B cell (primary cell): ENCODE data around the gene TRPV6. TPM values are rescaled to one million over a fixed set of nuclear protein-coding genes. Genes with fewer than 3 reads are reported as not detected.

Source experiments
- ATAC-seq: fragments of 200-7000 bp; cut with Tn5 transposase; one replicate; pipeline ENCODE4 v1.10.0; 2021; ENCODE audit warnings: low read depth, mild to moderate bottlenecking, moderate number of reproducible peaks, moderate library complexity
- CTCF ChIA-PET: fragments of 350-600 bp; sonication (Branson Sonifier 250); formaldehyde crosslinking; loops from one replicate; lab custom pipeline; 2021; ENCODE audit warnings: antibody characterized with exemption, inconsistent platforms; lab: Charles Lee
- POLR2A ChIA-PET: fragments of 350-600 bp; sonication (Branson Sonifier 250); formaldehyde crosslinking; loops from one replicate; lab custom pipeline; 2021; ENCODE audit warnings: antibody characterized with exemption; lab: Charles Lee
- DNase-seq: peaks from one replicate; pipeline ENCODE4 v3.0.0; 2013
- H2AFZ ChIP-seq: 2 replicates; pipeline ENCODE4 v1.6.1; 2012; ENCODE audit warnings: mild to moderate bottlenecking, low read depth, low read length; ENCODE audit not compliant: insufficient read depth, poor library complexity, severe bottlenecking
- H3K27ac ChIP-seq, 2 donors: 1 replicate in 1 of 2; 2 replicates in 1 of 2; pipeline ENCODE4 v1.5.1; 2012 to 2013; ENCODE audit warnings: low read length in 2 of 2, mild to moderate bottlenecking in 2 of 2, moderate library complexity in 1 of 2
- H3K27me3 ChIP-seq, 4 experiments: fragments of 200-600 bp in 1 of 4; sonication (generic) in 1 of 4; replicated peaks in 1 of 4; 1 replicate in 2 of 4; 2 replicates in 2 of 4; pipeline versions ENCODE4 v1.6.1 to v1.7.0; 2013 to 2016; ENCODE audit warnings: low read length in 3 of 4, mild to moderate bottlenecking in 2 of 4, mixed read lengths in 1 of 4, moderate library complexity in 1 of 4; ENCODE audit not compliant: insufficient read depth in 4 of 4, control insufficient read depth in 3 of 4; ENCODE audit errors: control extremely low read depth in 1 of 4
- H3K36me3 ChIP-seq, 2 experiments: replicated peaks in 1 of 2; 1 replicate in 1 of 2; 2 replicates in 1 of 2; pipeline versions ENCODE4 v1.6.1 to v1.7.1; 2013; ENCODE audit warnings: low read length in 1 of 2; ENCODE audit not compliant: insufficient read depth in 2 of 2, control insufficient read depth in 1 of 2; ENCODE audit errors: control extremely low read depth in 1 of 2, extremely low read depth in 1 of 2
- H3K4me1 ChIP-seq, 2 donors: fragments of 200-600 bp in 1 of 2; sonication (generic) in 1 of 2; 1 replicate in 1 of 2; 2 replicates in 1 of 2; pipeline versions ENCODE4 v1.5.1 to v1.6.1; 2013 to 2017; ENCODE audit warnings: low read length in 2 of 2; ENCODE audit not compliant: control insufficient read depth in 2 of 2, insufficient read depth in 2 of 2
- H3K4me2 ChIP-seq: replicated peaks from 2 replicates; pipeline ENCODE3; 2012; ENCODE audit warnings: mild to moderate bottlenecking, low read depth, low read length; ENCODE audit not compliant: poor library complexity, severe bottlenecking
- H3K4me3 ChIP-seq, 5 experiments: fragments of 200-600 bp in 1 of 5; sonication (generic) in 1 of 5; 1 replicate in 3 of 5; 2 replicates in 2 of 5; pipeline versions ENCODE4 v1.5.1 to v1.7.0; 2011 to 2016; ENCODE audit warnings: low read length in 4 of 5, mild to moderate bottlenecking in 4 of 5, low read depth in 2 of 5, control low read depth in 1 of 5, moderate library complexity in 1 of 5; ENCODE audit not compliant: insufficient read depth in 1 of 5; ENCODE audit errors: control extremely low read depth in 1 of 5, extremely low read depth in 1 of 5
- H3K79me2 ChIP-seq: fragments of 200-600 bp; sonication (generic); one replicate; pipeline ENCODE4 v1.6.0; 2016; ENCODE audit warnings: low read length; ENCODE audit not compliant: control insufficient read depth, insufficient read depth
- H3K9ac ChIP-seq: fragments of 200-600 bp; sonication (generic); 2 replicates; pipeline ENCODE4 v1.6.1; 2017; ENCODE audit warnings: mild to moderate bottlenecking, low read length, moderate library complexity
- H3K9me3 ChIP-seq, 3 donors: one replicate each; pipeline versions ENCODE4 v1.6.1 to v1.7.1; 2013; ENCODE audit warnings: low read length in 2 of 3; ENCODE audit not compliant: control insufficient read depth in 2 of 3, insufficient read depth in 1 of 3; ENCODE audit errors: control extremely low read depth in 1 of 3
- H4K20me1 ChIP-seq: 2 replicates; pipeline ENCODE4 v1.6.0; 2012; ENCODE audit warnings: mild to moderate bottlenecking, low read length; ENCODE audit not compliant: insufficient read depth, control insufficient read depth, poor library complexity, severe bottlenecking
- H3K27ac Mint-ChIP-seq: one replicate; pipeline ENCODE4 v1.8.0; 2021; ENCODE audit warnings: mixed read lengths
- H3K27me3 Mint-ChIP-seq: one replicate; pipeline ENCODE4 v1.8.0; 2021; ENCODE audit warnings: mixed read lengths
- H3K4me1 Mint-ChIP-seq: one replicate; pipeline ENCODE4 v1.8.0; 2021; ENCODE audit warnings: mixed read lengths
- H3K4me3 Mint-ChIP-seq: one replicate; pipeline ENCODE4 v1.8.0; 2021; ENCODE audit warnings: mixed read lengths
- H3K9me3 Mint-ChIP-seq: one replicate; pipeline ENCODE4 v1.8.0; 2022; ENCODE audit warnings: mixed read lengths; ENCODE audit not compliant: insufficient read depth
- EZH2 ChIP-seq: IDR thresholded peaks from 2 replicates; pipeline ENCODE4 v1.6.1; 2012; ENCODE audit warnings: borderline replicate concordance, low read depth, mild to moderate bottlenecking, moderate library complexity, low read length; ENCODE audit not compliant: insufficient read depth, poor library complexity, severe bottlenecking
- WGBS: methylation state at CpG from one replicate; pipeline ENCODE4 v1.1.5; 2013; ENCODE audit warnings: missing lambda C conversion rate; ENCODE audit not compliant: insufficient coverage; 5-methylcytosine and 5-hydroxymethylcytosine counted together
- intact Hi-C: fragments of 100-400 bp; cut with micrococcal nuclease; formaldehyde crosslinking; loops from one replicate; pipeline ENCODE4 v1.10.0; 2022
- polyA plus RNA-seq: library from polyadenylated mRNA; depleted of rRNA; stranded (reverse); fragments of >200 nt; gene quantifications from 2 replicates; pipeline ENCODE4 v1.2.3, GENCODE V29; 2012
- total RNA-seq, 2 donors: library from RNA; stranded (reverse); fragments of 120-200 nt in 1 of 2; gene quantifications; 1 replicate in 1 of 2; 2 replicates in 1 of 2; pipeline versions ENCODE4 v1.2.3 to v1.2.4, GENCODE V29; 2013 to 2022
- TF ChIP-seq, protein P1 (sequence below): fragments of 200-600 bp; IDR thresholded peaks from one replicate; pipeline ENCODE4 v1.8.0; 2022; ENCODE audit warnings: antibody characterized with exemption, mild to moderate bottlenecking

Gene TRPV6
- total and polyA plus RNA-seq, 2 donors (not counting 1 experiment from before 2014, with no cell fraction given) = not detected

DNA sequence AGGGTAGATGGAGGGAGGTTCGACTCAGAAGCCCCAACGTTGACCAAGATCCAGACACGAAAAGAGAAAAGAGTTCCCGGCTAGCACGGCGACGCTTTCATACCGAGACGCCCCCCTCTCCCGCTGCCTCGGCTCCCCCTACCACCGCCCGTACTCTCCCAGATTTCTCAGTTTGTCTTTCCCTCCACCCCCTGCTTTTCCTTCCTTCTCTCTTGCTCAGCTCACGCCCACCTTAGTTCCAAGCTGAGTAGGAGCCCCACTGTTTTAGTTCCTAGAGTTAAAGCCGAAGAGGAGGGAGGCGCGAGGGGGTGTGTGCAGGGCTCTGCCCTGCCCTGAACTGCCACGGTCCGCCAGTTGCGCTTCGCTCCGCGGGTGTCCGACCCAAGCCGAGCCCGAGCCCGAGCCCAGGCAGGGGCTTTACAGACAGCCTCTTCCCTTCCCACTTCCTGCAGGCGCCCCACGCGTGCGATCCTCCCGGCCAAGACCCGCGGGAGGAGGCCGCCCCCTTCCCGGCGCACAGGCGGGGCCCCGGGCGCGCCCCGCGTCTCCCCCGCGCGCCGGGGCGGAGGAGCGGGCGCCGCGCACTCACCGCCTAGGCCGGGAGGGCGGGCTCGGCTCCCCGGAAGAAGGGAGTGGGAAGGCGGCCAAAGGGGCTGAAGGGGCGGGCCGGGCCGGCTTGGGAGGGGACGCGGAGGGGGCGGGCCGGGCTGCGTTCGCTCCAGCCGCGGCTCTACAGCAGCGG, 31.0 kb downstream of the TRPV6 start, which contains the start of gene EPHB6:
TSS of gene EPHB6 (plus strand) at position 705 of the 742 bp plus-strand sequence. CDS start 8,152 bp downstream, outside the sequence.
- Mint-ChIP-seq H3K4me1 (peaks cover 29% of the 10 kb centered on the region), H3K4me3 (peak within 1 kb of the TSS; percentile 99), H3K27me3 (no peaks in the 10 kb centered on the region), H3K27ac (peak within 1 kb of the TSS; percentile 99), H3K9me3 (no peaks in the 10 kb centered on the region)
- peaks cover 5% of the 10 kb centered on the region for H4K20me1 ChIP-seq
- H2AFZ ChIP-seq = peak within 1 kb of the TSS; percentile 97
- ChIA-PET POLR2A (interaction anchor here (1.1 to 3.1 kb wide), 8 partner anchors 12 to 433 kb away, joined by 3 to 56 read pairs (median 6); partner anchors contain the start of gene CASP2), CTCF (interaction anchor here (0.7 to 3.6 kb wide), 24 partner anchors 8 to 361 kb away, joined by 3 to 43 read pairs (median 4); no protein-coding TSS in a partner anchor)
- peak within 1 kb of the TSS; percentile 81 for H3K4me2 ChIP-seq
- no peaks in the 10 kb centered on the region for H3K36me3 ChIP-seq
- TF ChIP-seq, protein P1, sequence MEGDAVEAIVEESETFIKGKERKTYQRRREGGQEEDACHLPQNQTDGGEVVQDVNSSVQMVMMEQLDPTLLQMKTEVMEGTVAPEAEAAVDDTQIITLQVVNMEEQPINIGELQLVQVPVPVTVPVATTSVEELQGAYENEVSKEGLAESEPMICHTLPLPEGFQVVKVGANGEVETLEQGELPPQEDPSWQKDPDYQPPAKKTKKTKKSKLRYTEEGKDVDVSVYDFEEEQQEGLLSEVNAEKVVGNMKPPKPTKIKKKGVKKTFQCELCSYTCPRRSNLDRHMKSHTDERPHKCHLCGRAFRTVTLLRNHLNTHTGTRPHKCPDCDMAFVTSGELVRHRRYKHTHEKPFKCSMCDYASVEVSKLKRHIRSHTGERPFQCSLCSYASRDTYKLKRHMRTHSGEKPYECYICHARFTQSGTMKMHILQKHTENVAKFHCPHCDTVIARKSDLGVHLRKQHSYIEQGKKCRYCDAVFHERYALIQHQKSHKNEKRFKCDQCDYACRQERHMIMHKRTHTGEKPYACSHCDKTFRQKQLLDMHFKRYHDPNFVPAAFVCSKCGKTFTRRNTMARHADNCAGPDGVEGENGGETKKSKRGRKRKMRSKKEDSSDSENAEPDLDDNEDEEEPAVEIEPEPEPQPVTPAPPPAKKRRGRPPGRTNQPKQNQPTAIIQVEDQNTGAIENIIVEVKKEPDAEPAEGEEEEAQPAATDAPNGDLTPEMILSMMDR = no peak
- no peak for TF ChIP-seq EZH2
- H3K9ac ChIP-seq = peak within 1 kb of the TSS; percentile 95
- H3K4me3 ChIP-seq = peak within 1 kb of the TSS; percentile 46 to 99 (median 92)
- ATAC-seq = peak; percentile 64
- no peaks in the 10 kb centered on the region for H3K9me3 ChIP-seq
- whole genome bisulfite sequencing = under 1% methylated on average over 58 of the region's 70 CpGs
- no peaks in the 10 kb centered on the region for H3K79me2 ChIP-seq
- peak within 1 kb of the TSS; percentile 82 to 86 for H3K27ac ChIP-seq
- intact Hi-C loops = loop anchor here (1.0 to 5.0 kb wide), 10 partner anchors 12 to 527 kb away; partner anchors contain the start of genes CASP2 and ZYX
- peaks cover 12 to 24% of the 10 kb centered on the region in 2 donors for H3K4me1 ChIP-seq
- DNase-seq = peak; percentile 79
- H3K27me3 ChIP-seq = no peaks in the 10 kb centered on the region
